NCI-H1694 (cell line): Measurements from ENCODE around the gene SDK2.

Experiments
- DNase-seq: peaks from one replicate; lab custom pipeline; 2025; lab: John Stamatoyannopoulos, UW

SDK2 gene

DNA sequence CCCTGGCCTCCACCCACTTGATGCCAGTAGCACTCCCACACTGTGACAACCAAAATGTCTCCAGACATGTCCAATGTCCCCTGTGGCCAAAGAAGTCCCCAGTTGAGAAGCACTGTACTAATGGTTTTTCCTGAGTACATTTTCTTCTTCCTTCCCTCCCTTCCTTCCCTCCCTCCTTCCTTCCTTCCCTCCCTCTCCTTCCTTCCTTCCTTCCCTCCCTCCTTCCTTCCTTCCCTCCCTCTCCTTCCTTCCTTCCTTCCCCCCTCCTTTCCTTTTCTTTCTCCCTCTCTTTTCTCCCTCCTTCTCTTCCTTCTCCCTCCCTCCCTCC lies 255.7 kb downstream of the SDK2 start:
- no peak for DNase-seq

DNA sequence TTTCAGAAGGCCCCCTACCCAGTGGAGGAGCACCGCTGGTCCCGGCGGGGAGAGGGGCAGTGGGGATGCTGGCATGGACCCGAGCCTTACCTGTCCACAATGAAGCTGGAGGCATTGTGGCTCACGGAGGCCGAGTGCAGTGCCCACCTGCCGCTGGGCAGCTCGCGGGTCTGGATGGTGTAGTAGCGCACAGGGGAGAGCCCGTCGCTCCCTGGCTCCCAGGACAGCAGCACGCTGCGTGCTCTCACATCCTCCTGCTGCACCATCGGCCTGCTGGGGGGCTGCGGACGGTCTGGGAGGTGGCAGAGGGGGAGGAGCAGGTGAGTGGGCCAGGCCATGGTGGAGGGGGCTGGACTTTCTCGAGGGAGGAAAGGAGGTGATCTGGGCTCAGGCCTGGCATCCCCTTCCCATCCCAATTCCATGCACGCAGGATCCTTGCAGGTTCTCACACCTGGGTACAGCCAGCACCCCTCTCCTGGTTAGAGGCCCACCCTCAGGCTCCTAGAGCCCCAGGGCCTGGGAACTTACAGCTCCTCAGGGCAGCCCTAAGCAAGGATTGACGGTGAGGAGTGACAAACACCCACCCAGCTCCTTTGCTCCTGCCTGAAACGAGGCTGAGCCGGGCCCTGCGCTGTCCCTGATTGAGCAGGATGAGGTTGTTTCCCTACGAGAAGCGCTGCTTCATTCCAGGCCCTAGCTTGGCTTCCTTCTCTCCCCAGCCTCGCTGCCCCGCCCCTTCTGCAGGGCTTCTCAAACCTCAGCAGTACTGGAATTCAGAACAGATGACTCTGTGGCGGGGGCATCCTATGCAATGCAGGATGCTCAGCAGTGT lies 256.3 kb downstream of the SDK2 start:
- DNase-seq = no peak

- no peak for DNase-seq
These were observed 257.7 kb downstream of the SDK2 start for GRCh38 chr17:73386561-73386960.

- no peak for DNase-seq
These were observed 259.3 kb downstream of the SDK2 start for GRCh38 chr17:73384926-73385325.

- DNase-seq = no peak
These were observed 263.7 kb downstream of the SDK2 start for GRCh38 chr17:73380439-73381106.

DNA sequence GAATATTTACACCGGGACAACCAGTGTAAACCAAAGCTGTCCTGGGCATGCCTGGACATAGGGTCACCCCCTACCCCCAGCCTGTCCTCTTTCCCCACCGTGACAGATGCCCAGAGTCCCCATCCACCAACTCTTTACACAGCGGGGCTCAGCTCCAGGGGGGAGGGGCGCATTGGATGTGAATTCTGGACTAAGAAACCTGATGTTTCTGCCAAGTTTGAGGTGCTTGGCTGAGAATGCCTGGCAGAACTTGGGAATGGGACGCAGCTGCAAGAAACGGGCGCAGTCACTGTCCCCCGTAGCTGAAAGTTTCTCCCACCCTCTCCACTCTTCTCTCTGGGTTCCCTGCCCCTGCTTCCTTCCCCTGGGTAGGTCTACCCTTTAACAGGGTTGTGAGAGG lies 264.4 kb downstream of the SDK2 start:
- DNase-seq = no peak

DNA sequence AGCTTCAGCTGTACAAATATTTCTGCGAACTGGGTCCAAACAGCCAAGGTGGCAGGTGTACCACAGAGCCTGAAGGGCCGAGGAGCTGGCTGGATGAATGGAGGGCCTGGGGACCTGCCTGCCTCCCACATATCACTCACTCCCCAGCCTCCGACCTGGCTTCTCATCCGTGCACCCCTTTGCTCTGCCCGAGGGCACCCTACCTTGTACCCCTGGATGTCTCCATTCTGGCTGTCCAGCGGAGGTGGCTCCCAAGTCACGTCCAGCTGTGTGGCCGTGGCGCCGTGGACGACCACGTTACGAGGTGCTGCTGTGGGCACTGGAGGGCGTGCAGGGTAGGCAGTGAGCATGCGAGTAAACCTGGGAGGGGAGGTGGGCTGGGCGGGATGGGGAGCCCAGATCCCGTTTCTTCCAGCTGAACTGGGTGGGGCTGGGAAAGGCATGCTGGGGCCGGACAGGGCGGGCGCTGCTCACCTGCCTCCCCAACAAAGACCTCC lies 265.2 kb downstream of the SDK2 start:
- DNase-seq = no peak

- DNase-seq = no peak
These were observed 267.6 kb downstream of the SDK2 start for GRCh38 chr17:73376636-73377035.

DNA sequence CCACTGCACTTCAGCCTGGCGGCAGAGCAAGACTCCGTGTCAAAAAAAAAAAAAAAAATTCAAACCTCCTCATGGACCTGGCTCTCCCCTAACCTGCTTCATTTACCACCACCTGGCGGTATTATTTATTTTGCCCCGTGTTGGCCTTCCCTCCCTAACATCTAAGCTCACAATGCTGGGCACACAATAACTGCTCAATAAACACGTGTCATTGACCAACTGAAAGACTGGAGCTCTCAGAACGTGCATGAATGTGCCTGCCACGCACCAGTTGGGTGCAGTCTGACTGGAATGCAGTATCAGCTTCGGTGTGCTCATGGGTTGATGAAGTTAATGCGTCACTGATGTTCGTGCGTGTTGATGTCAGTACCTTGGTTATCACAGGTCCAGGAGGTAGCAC lies 268.1 kb downstream of the SDK2 start:
- no peak for DNase-seq

DNA sequence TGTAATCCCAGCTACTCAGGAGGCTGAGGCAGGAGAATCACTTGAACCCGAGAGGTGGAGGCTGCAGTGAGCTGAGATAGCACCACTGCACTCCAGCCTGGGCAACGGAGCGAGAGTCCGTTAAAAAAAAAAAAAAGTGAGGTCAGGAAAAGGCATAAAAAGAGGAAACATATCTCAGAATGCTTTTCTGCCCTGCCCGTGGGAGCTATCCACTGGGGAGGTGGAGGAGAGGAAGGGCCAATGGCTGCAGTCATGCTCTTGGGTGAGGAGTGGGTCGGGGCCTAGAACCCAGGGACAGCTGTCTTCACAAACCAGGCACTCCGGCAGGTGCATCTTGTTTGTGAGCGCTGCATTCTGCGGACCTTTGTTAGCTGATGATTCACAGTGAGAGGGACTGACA lies 272.4 kb downstream of the SDK2 start:
- DNase-seq = no peak

GRCh38 chr17:73371285-73371684 lies 273.0 kb downstream of the SDK2 start:
- no peak for DNase-seq

DNA sequence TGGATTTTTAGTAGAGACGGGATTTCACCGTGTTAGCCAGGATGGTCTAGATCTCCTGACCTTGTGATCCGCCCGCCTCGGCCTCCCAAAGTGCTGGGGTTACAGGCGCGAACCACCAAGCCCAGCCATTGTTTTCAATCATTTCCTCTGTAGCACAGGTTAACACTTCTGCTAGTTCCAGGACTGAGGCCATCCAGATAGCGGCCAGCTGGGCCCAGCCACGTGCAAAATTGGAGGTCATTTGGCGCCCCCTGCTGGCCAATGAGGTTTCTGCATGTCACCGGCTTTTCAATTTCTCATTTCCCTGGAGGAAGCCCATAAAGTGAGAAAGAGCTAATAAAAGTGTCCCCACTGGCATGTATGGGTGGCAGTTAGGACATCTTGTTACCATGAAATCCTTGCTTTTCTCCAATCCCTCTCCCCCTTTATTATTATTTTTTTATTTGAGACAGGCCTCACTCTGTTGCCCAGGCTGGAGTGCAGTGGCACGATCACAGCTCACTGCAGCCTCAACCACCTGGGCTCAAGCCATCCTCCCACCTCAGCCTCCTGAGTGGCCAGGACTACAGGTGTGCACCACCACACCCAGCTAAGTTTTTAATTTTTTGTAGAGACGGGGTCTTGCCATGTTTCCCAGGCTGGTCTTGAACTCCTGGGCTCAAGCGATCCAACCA lies 274.3 kb downstream of the SDK2 start:
- peak; percentile 58 for DNase-seq

DNA sequence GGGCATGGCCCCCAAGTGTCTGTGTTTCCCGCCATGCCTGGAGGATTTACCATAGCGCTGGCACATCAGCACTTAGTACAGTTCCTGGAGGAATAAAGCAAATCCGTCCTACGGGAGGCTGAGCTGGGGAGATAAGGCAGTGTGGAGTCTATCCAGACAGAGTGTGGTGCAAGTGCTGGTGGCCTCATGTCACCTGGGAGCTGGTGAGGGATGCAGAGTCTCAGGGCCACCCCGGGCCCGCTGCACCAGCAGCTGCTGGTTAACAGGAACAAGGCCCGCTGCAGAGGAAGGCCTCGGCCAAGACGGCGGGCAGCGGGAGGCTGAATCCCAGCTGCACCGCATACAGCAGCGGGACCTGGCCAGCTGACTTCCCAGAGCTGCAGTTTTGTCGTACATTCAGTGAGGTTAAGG lies 275.1 kb downstream of the SDK2 start:
- no peak for DNase-seq

GRCh38 chr17:73368085-73368631 lies 276.1 kb downstream of the SDK2 start:
- no peak for DNase-seq

DNA sequence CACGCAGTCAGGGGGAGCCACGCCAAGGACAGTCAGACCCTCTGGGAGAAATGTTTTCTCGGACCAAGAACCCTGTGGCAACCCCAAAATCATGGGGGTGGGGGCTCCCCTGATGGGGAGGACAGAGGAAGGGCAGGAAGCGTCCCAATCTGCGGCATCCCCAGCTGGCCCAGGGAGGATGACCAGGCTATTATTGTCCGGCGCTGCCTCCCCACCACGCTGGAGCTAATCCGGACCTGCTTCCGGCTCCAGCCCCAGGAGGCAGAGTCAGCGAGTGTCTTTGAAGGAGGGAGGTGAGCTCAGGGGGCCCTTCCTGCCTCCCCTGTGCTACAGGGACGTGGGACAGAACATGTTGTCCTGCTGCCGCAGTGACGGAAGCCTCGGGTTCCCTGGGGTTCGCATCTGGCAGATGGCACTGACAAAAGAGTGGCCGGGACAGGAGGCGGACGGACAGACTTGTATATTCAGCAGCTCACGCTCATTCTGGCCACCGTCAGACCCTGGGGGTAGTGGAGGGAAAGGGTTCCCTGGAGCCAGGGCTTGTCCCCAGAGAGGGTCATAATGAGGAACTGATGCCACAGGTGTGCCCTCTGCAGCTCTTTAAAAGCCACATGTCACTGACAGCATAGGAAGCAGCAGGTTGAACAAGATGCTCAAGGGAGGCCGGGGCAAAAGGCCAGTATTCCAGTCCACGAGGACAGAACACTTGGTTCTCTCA lies 278.2 kb downstream of the SDK2 start:
- no peak for DNase-seq

- DNase-seq = no peak
These were observed 278.9 kb downstream of the SDK2 start for GRCh38 chr17:73365301-73365874.

DNA sequence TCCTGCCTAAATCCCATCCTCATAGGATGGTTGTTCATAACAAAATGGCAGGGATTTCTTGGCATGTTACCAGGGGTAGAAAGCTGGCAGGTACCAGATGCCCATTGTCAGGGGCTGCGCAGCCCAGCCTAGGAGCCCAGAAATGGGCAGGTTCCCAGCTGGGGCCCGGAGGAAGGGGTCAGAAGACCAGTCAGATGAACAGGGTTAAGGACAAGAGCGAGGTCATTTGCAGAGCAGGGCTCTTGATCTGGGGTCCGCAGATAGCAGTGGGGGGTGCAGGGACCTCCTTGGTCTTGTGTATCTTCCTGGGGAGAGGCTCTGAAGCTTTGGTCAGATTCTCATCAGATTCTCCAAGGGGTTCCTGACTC lies 280.1 kb downstream of the SDK2 start:
- no peak for DNase-seq

GRCh38 chr17:73363442-73364154 lies 280.6 kb downstream of the SDK2 start:
- DNase-seq = no peak

- no peak for DNase-seq
These were observed 281.5 kb downstream of the SDK2 start for GRCh38 chr17:73362697-73363096.

- DNase-seq = no peak
These were observed 283.1 kb downstream of the SDK2 start for GRCh38 chr17:73360961-73361761.
